Hematopoietic multipotent progenitor cell treated with erythropoietin and hydrocortisone succinate and interleukin-3 and kit ligand, for 17 days (in vitro differentiated cells): Measurements from ENCODE around the gene EXT2.

Experiments used
- DNase-seq: peaks from one replicate; pipeline ENCODE4 v3.0.0-alpha.2; 2015; ENCODE audit warnings: low spot score

EXT2 gene

GRCh38 chr11:44243086-44243485, 147.6 kb downstream of the EXT2 start:
- no peak for DNase-seq

- no peak for DNase-seq
Observed at GRCh38 chr11:44243595-44244343, 148.3 kb downstream of the EXT2 start.

- no peak for DNase-seq
Observed at GRCh38 chr11:44244639-44245310, 149.3 kb downstream of the EXT2 start.

- no peak for DNase-seq
Observed at GRCh38 chr11:44246726-44247125, 151.2 kb downstream of the EXT2 start.

GRCh38 chr11:44247508-44247907, 152.0 kb downstream of the EXT2 start:
- DNase-seq, result no peak

- no peak for DNase-seq
Observed at GRCh38 chr11:44248109-44248508, 152.6 kb downstream of the EXT2 start.

GRCh38 chr11:44250421-44250820, 154.9 kb downstream of the EXT2 start:
- DNase-seq, result no peak

- no peak for DNase-seq
Observed at GRCh38 chr11:44252999-44253602, 157.6 kb downstream of the EXT2 start.

GRCh38 chr11:44255406-44256071, 160.1 kb downstream of the EXT2 start:
- no peak for DNase-seq

GRCh38 chr11:44256673-44257291, 161.3 kb downstream of the EXT2 start:
- no peak for DNase-seq

GRCh38 chr11:44257338-44258189, 162.1 kb downstream of the EXT2 start:
- DNase-seq, result no peak

- DNase-seq, result no peak
Observed at GRCh38 chr11:44258190-44258489, 162.7 kb downstream of the EXT2 start.

- DNase-seq, result no peak
Observed at GRCh38 chr11:44258839-44259420, 163.5 kb downstream of the EXT2 start.

- DNase-seq, result no peak
Observed at GRCh38 chr11:44260081-44260480, 164.6 kb downstream of the EXT2 start.

- DNase-seq, result no peak
Observed at GRCh38 chr11:44261800-44262591, 166.5 kb downstream of the EXT2 start.

- no peak for DNase-seq
Observed at GRCh38 chr11:44263738-44264437, 168.4 kb downstream of the EXT2 start.

GRCh38 chr11:44264438-44264749, 168.9 kb downstream of the EXT2 start:
- no peak for DNase-seq

- DNase-seq, result no peak
Observed at GRCh38 chr11:44264761-44265160, 169.3 kb downstream of the EXT2 start.

GRCh38 chr11:44266056-44266780, 170.7 kb downstream of the EXT2 start:
- DNase-seq, result no peak
